GM23338 (cell line): Measurements from ENCODE around the gene DECR2. TPM values are rescaled to one million over a fixed set of nuclear protein-coding genes. Genes with fewer than 3 reads are reported as not detected.

Experiments used
- ATAC-seq: fragments of 200-7000 bp; cut with Tn5 transposase; 3 replicates; pipeline ENCODE4 v1.9.1; 2020
- DNase-seq: peaks from one replicate; pipeline ENCODE4 v3.0.0-alpha.2; 2015; ENCODE audit warnings: low spot score
- H2AFZ ChIP-seq: fragments of 200-600 bp; sonication (generic); 2 replicates; pipeline ENCODE4 v1.8.0; 2016; ENCODE audit warnings: antibody characterized with exemption, mild to moderate bottlenecking, moderate library complexity
- H3F3A ChIP-seq: fragments of 200-600 bp; sonication (generic); replicated peaks from 2 replicates; pipeline ENCODE4 v1.8.0; 2017; ENCODE audit warnings: antibody characterized with exemption, mixed run types, low read depth
- H3K27ac ChIP-seq: fragments of 200-600 bp; sonication (generic); 2 replicates; pipeline ENCODE4 v1.6.1; 2016; ENCODE audit warnings: low read depth
- H3K27me3 ChIP-seq: fragments of 200-600 bp; sonication (generic); 2 replicates; pipeline ENCODE4 v1.8.0; 2016; ENCODE audit warnings: mild to moderate bottlenecking, mixed run types, moderate library complexity; ENCODE audit not compliant: insufficient read depth
- H3K36me3 ChIP-seq: fragments of 200-600 bp; sonication (generic); 2 replicates; pipeline ENCODE4 v1.8.0; 2016; ENCODE audit warnings: mild to moderate bottlenecking; ENCODE audit not compliant: insufficient read depth
- H3K4me1 ChIP-seq: fragments of 200-600 bp; sonication (generic); 2 replicates; pipeline ENCODE4 v1.8.0; 2016; ENCODE audit warnings: mild to moderate bottlenecking, moderate library complexity; ENCODE audit not compliant: insufficient read depth
- H3K4me2 ChIP-seq: fragments of 200-600 bp; sonication (generic); 2 replicates; pipeline ENCODE4 v1.7.1; 2017; ENCODE audit warnings: mixed run types
- H3K4me3 ChIP-seq: fragments of 200-600 bp; sonication (generic); 2 replicates; pipeline ENCODE4 v1.6.1; 2016; ENCODE audit warnings: mixed run types
- H3K79me2 ChIP-seq: fragments of 200-600 bp; sonication (generic); replicated peaks from 2 replicates; pipeline ENCODE4 v1.8.0; 2017; ENCODE audit warnings: mild to moderate bottlenecking; ENCODE audit not compliant: insufficient read depth
- H3K9me2 ChIP-seq: fragments of 200-600 bp; sonication (generic); 2 replicates; pipeline ENCODE4 v1.8.0; 2017; ENCODE audit not compliant: insufficient read depth
- H4K20me1 ChIP-seq: fragments of 200-600 bp; sonication (generic); replicated peaks from 2 replicates; pipeline ENCODE4 v1.8.0; 2017; ENCODE audit warnings: mild to moderate bottlenecking; ENCODE audit not compliant: insufficient read depth
- H3K27ac Mint-ChIP-seq: 2 replicates; pipeline ENCODE4 v1.8.0; 2020; ENCODE audit warnings: inconsistent platforms, mild to moderate bottlenecking, moderate library complexity, mixed read lengths
- H3K27me3 Mint-ChIP-seq: 3 replicates; pipeline ENCODE4 v1.8.0; 2022; ENCODE audit warnings: low read depth, mild to moderate bottlenecking, moderate library complexity, mixed read lengths, inconsistent platforms; ENCODE audit not compliant: insufficient read depth, poor library complexity
- H3K36me3 Mint-ChIP-seq: 3 replicates; pipeline ENCODE4 v1.8.0; 2021; ENCODE audit warnings: low read depth, mild to moderate bottlenecking, inconsistent platforms, moderate library complexity, mixed read lengths
- H3K4me1 Mint-ChIP-seq: 3 replicates; pipeline ENCODE4 v1.8.0; 2020; ENCODE audit warnings: mild to moderate bottlenecking, inconsistent platforms, mixed read lengths
- H3K4me3 Mint-ChIP-seq: 3 replicates; pipeline ENCODE4 v1.8.0; 2021; ENCODE audit warnings: moderate library complexity, mild to moderate bottlenecking, inconsistent platforms, mixed read lengths
- H3K9me3 Mint-ChIP-seq: 3 replicates; pipeline ENCODE4 v1.8.0; 2020; ENCODE audit warnings: moderate library complexity, mild to moderate bottlenecking, inconsistent platforms, mixed read lengths
- EZH2 ChIP-seq: fragments of 200-600 bp; sonication (generic); IDR thresholded peaks from one replicate; pipeline ENCODE4 v1.8.0; 2017; ENCODE audit warnings: antibody characterized with exemption, mild to moderate bottlenecking, low read depth; ENCODE audit not compliant: unreplicated experiment
- EZH2phosphoT487 ChIP-seq: fragments of 200-600 bp; sonication (generic); IDR thresholded peaks from one replicate; pipeline ENCODE4 v1.8.1; 2018; ENCODE audit warnings: antibody characterized with exemption; ENCODE audit not compliant: unreplicated experiment
- JUNB ChIP-seq: IDR thresholded peaks from one replicate; pipeline ENCODE4 v1.6.1; 2016; ENCODE audit warnings: antibody characterized with exemption; ENCODE audit not compliant: unreplicated experiment
- POLR2AphosphoS5 ChIP-seq: IDR thresholded peaks from 2 replicates; pipeline ENCODE4 v1.6.1; 2016; ENCODE audit warnings: antibody characterized with exemption, low read depth
- STAT1 ChIP-seq: IDR thresholded peaks from one replicate; pipeline ENCODE4 v1.6.1; 2016; ENCODE audit warnings: antibody characterized with exemption; ENCODE audit not compliant: unreplicated experiment
- ZNF331 ChIP-seq: fragments of 250-450 bp; sonication (Bioruptor Pico); IDR thresholded peaks from 2 replicates; pipeline ENCODE4 v1.5.0; 2020; ENCODE audit warnings: low read depth, mild to moderate bottlenecking, moderate library complexity
- polyA plus RNA-seq: library from polyadenylated mRNA; unstranded; fragments of >200 nt; fragmentation: Nextera tagmentation; extraction: Ambion mirVana; gene quantifications from 2 replicates; pipeline ENCODE4 v1.2.1, GENCODE V29; 2016
- total RNA-seq: library from RNA; depleted of rRNA; stranded (reverse); fragments of >200 nt; shearing (Covaris generic); gene quantifications from 2 replicates; pipeline ENCODE4 v1.2.3, GENCODE V29; 2014
- TF ChIP-seq, protein P1 (sequence below): IDR thresholded peaks from one replicate; pipeline ENCODE4 v1.6.1; 2018; ENCODE audit warnings: antibody characterized with exemption; ENCODE audit not compliant: unreplicated experiment
- TF ChIP-seq, protein P2 (sequence below): fragments of 250-450 bp; sonication (Bioruptor Pico); IDR thresholded peaks from 2 replicates; pipeline ENCODE4 v1.5.0; 2020; ENCODE audit warnings: mild to moderate bottlenecking, moderate library complexity

DECR2 gene
- total and polyA plus RNA-seq, 2 experiments from 2014 or later = 20.3 to 26.9 TPM

DNA sequence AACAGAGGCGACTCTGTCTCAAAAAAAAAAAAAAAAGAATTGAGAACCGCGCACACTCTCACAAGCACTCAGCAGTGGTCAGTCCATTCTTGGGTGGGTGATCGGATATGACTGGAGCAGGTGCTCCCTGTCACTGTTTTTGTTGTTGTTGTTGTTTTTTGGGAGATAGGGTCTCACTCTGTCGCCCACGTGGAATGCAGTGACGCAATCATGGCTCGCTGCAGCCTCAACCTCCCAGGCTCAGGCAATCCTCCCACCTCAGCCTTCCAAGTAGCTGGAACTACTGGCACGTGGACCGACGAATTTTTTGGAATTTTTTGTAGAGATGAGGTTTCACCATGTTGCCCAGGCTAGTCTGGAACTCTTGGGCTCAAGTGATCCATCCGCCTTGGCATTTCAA is 53.8 kb downstream of the DECR2 start:
- no peak overlapping the region for H3K4me2 ChIP-seq
- Mint-ChIP-seq H3K4me3 (no peak overlapping the region), H3K27me3 (peaks cover 6% of the 10 kb centered on the region), H3K36me3 (peaks cover 4% of the 10 kb centered on the region; the same call in 1 of the 3 replicates), H3K4me1 (peaks cover 21% of the 10 kb centered on the region), H3K9me3 (no peaks in the 10 kb centered on the region; the same call in 2 of the 3 replicates), H3K27ac (no peak overlapping the region)
- H3F3A ChIP-seq = 0 out of 2 replicates have a peak, but pooled peaks cover 13% of the 10 kb centered on the region
- H3K4me3 ChIP-seq = no peak overlapping the region
- no peak overlapping the region for H3K27ac ChIP-seq
- H3K4me1 ChIP-seq = no peaks in the 10 kb centered on the region; the same call in 1 of the 2 replicates
- H2AFZ ChIP-seq = no peak overlapping the region
- no peak for DNase-seq
- no peaks in the 10 kb centered on the region for H3K36me3 ChIP-seq
- H3K9me2 ChIP-seq = no peaks in the 10 kb centered on the region
- TF ChIP-seq, protein P1, sequence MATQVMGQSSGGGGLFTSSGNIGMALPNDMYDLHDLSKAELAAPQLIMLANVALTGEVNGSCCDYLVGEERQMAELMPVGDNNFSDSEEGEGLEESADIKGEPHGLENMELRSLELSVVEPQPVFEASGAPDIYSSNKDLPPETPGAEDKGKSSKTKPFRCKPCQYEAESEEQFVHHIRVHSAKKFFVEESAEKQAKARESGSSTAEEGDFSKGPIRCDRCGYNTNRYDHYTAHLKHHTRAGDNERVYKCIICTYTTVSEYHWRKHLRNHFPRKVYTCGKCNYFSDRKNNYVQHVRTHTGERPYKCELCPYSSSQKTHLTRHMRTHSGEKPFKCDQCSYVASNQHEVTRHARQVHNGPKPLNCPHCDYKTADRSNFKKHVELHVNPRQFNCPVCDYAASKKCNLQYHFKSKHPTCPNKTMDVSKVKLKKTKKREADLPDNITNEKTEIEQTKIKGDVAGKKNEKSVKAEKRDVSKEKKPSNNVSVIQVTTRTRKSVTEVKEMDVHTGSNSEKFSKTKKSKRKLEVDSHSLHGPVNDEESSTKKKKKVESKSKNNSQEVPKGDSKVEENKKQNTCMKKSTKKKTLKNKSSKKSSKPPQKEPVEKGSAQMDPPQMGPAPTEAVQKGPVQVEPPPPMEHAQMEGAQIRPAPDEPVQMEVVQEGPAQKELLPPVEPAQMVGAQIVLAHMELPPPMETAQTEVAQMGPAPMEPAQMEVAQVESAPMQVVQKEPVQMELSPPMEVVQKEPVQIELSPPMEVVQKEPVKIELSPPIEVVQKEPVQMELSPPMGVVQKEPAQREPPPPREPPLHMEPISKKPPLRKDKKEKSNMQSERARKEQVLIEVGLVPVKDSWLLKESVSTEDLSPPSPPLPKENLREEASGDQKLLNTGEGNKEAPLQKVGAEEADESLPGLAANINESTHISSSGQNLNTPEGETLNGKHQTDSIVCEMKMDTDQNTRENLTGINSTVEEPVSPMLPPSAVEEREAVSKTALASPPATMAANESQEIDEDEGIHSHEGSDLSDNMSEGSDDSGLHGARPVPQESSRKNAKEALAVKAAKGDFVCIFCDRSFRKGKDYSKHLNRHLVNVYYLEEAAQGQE = no peak
- TF ChIP-seq EZH2 (no peak), POLR2AphosphoS5 (no peak), JUNB (no peak), EZH2phosphoT487 (no peak), ZNF331 (CRISPR knock-in tag) (no peak), STAT1 (no peak)
- TF ChIP-seq, protein P2, sequence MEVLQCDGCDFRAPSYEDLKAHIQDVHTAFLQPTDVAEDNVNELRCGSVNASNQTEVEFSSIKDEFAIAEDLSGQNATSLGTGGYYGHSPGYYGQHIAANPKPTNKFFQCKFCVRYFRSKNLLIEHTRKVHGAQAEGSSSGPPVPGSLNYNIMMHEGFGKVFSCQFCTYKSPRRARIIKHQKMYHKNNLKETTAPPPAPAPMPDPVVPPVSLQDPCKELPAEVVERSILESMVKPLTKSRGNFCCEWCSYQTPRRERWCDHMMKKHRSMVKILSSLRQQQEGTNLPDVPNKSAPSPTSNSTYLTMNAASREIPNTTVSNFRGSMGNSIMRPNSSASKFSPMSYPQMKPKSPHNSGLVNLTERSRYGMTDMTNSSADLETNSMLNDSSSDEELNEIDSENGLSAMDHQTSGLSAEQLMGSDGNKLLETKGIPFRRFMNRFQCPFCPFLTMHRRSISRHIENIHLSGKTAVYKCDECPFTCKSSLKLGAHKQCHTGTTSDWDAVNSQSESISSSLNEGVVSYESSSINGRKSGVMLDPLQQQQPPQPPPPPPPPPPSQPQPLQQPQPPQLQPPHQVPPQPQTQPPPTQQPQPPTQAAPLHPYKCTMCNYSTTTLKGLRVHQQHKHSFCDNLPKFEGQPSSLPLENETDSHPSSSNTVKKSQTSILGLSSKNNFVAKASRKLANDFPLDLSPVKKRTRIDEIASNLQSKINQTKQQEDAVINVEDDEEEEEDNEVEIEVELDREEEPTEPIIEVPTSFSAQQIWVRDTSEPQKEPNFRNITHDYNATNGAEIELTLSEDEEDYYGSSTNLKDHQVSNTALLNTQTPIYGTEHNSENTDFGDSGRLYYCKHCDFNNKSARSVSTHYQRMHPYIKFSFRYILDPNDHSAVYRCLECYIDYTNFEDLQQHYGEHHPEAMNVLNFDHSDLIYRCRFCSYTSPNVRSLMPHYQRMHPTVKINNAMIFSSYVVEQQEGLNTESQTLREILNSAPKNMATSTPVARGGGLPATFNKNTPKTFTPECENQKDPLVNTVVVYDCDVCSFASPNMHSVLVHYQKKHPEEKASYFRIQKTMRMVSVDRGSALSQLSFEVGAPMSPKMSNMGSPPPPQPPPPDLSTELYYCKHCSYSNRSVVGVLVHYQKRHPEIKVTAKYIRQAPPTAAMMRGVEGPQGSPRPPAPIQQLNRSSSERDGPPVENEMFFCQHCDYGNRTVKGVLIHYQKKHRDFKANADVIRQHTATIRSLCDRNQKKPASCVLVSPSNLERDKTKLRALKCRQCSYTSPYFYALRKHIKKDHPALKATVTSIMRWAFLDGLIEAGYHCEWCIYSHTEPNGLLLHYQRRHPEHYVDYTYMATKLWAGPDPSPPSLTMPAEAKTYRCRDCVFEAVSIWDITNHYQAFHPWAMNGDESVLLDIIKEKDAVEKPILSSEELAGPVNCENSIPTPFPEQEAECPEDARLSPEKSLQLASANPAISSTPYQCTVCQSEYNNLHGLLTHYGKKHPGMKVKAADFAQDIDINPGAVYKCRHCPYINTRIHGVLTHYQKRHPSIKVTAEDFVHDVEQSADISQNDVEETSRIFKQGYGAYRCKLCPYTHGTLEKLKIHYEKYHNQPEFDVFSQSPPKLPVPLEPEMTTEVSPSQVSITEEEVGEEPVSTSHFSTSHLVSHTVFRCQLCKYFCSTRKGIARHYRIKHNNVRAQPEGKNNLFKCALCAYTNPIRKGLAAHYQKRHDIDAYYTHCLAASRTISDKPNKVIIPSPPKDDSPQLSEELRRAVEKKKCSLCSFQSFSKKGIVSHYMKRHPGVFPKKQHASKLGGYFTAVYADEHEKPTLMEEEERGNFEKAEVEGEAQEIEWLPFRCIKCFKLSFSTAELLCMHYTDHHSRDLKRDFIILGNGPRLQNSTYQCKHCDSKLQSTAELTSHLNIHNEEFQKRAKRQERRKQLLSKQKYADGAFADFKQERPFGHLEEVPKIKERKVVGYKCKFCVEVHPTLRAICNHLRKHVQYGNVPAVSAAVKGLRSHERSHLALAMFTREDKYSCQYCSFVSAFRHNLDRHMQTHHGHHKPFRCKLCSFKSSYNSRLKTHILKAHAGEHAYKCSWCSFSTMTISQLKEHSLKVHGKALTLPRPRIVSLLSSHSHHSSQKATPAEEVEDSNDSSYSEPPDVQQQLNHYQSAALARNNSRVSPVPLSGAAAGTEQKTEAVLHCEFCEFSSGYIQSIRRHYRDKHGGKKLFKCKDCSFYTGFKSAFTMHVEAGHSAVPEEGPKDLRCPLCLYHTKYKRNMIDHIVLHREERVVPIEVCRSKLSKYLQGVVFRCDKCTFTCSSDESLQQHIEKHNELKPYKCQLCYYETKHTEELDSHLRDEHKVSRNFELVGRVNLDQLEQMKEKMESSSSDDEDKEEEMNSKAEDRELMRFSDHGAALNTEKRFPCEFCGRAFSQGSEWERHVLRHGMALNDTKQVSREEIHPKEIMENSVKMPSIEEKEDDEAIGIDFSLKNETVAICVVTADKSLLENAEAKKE (CRISPR knock-in tag) = no peak
- H3K27me3 ChIP-seq = no peaks in the 10 kb centered on the region
- peaks cover 3% of the 10 kb centered on the region; the same call in 1 of the 2 replicates for H4K20me1 ChIP-seq
- no peak for ATAC-seq
- no peaks in the 10 kb centered on the region; the same call in 1 of the 2 replicates for H3K79me2 ChIP-seq
